Activated B cell treated with CpG ODN at 0.5 μM for 24 hours (primary cell): ENCODE data around the gene ITM2B. TPM values are rescaled to one million over a fixed set of nuclear protein-coding genes. Genes with fewer than 3 reads are reported as not detected.

Experiments
- ATAC-seq: fragments of 200-7000 bp; cut with Tn5 transposase; one replicate; pipeline ENCODE4 v1.10.0; 2021; ENCODE audit warnings: low read depth, mild to moderate bottlenecking, moderate library complexity
- CTCF ChIA-PET: fragments of 350-600 bp; sonication (Branson Sonifier 250); formaldehyde crosslinking; loops from one replicate; lab custom pipeline; 2021; ENCODE audit warnings: antibody characterized with exemption; lab: Charles Lee
- POLR2A ChIA-PET: fragments of 350-600 bp; sonication (Branson Sonifier 250); formaldehyde crosslinking; loops from one replicate; lab custom pipeline; 2021; ENCODE audit warnings: antibody characterized with exemption; lab: Charles Lee
- DNase-seq: peaks from one replicate; pipeline ENCODE4 v3.0.0; 2022
- H3K27ac Mint-ChIP-seq: one replicate; pipeline ENCODE4 v1.8.0; 2020; ENCODE audit warnings: mixed read lengths
- H3K27me3 Mint-ChIP-seq: one replicate; pipeline ENCODE4 v1.8.0; 2021; ENCODE audit warnings: mixed read lengths
- H3K36me3 Mint-ChIP-seq: one replicate; pipeline ENCODE4 v1.8.0; 2021; ENCODE audit warnings: low read depth, mixed read lengths
- H3K4me1 Mint-ChIP-seq: one replicate; pipeline ENCODE4 v1.8.0; 2021; ENCODE audit warnings: mixed read lengths
- H3K4me3 Mint-ChIP-seq: one replicate; pipeline ENCODE4 v1.8.0; 2020; ENCODE audit warnings: mild to moderate bottlenecking, mixed read lengths
- H3K9me3 Mint-ChIP-seq: one replicate; pipeline ENCODE4 v1.8.0; 2020; ENCODE audit warnings: mixed read lengths
- CTCF ChIP-seq: fragments of 200-600 bp; IDR thresholded peaks from one replicate; pipeline ENCODE4 v1.8.0; 2022; ENCODE audit warnings: antibody characterized with exemption, mild to moderate bottlenecking
- intact Hi-C: fragments of 100-400 bp; cut with micrococcal nuclease; formaldehyde crosslinking; loops from one replicate; pipeline ENCODE4 v1.15.1; 2024
- total RNA-seq: library from RNA; stranded (reverse); gene quantifications from 2 replicates; pipeline ENCODE4 v1.2.3, GENCODE V29; 2022

Gene ITM2B
- total RNA-seq, 1 donor from 2014 or later = 102 TPM

GRCh38 chr13:48303359-48304142 is 70.5 kb downstream of the ITM2B start, which contains the start of gene RB1:
Gene RB1, plus strand, starts transcription at chr13:48303751. Its CDS starts 162 bp downstream, at chr13:48303913.
- DNase-seq (peak; percentile 90), ATAC-seq (peak; percentile 71)
- TF ChIP-seq CTCF = no peak
- H3K4me1 Mint-ChIP-seq = peaks cover 39% of the 10 kb centered on the region
- H3K4me3 Mint-ChIP-seq = peak within 1 kb of the TSS; percentile 99
- H3K27me3 Mint-ChIP-seq = no peaks in the 10 kb centered on the region
- H3K9me3 Mint-ChIP-seq = no peaks in the 10 kb centered on the region
- H3K27ac Mint-ChIP-seq = peak within 1 kb of the TSS; percentile 100
- intact Hi-C loops = loop anchor here (1.0 to 10.0 kb wide), 20 partner anchors 16 to 1921 kb away; partner anchors contain the start of genes CAB39L, KPNA3, MED4 and RCBTB2
- ChIA-PET CTCF (interaction anchor here (1.4 to 1.9 kb wide), 2 partner anchors 31 to 177 kb away, joined by 5 to 6 read pairs; no protein-coding TSS in a partner anchor), POLR2A (interaction anchor here (0.7 to 5.5 kb wide), 25 partner anchors 10 to 278 kb away, joined by 3 to 55 read pairs (median 7); partner anchors contain the start of genes ITM2B, MED4 and NUDT15)
- H3K36me3 Mint-ChIP-seq = peaks cover 35% of the 10 kb centered on the region

DNA sequence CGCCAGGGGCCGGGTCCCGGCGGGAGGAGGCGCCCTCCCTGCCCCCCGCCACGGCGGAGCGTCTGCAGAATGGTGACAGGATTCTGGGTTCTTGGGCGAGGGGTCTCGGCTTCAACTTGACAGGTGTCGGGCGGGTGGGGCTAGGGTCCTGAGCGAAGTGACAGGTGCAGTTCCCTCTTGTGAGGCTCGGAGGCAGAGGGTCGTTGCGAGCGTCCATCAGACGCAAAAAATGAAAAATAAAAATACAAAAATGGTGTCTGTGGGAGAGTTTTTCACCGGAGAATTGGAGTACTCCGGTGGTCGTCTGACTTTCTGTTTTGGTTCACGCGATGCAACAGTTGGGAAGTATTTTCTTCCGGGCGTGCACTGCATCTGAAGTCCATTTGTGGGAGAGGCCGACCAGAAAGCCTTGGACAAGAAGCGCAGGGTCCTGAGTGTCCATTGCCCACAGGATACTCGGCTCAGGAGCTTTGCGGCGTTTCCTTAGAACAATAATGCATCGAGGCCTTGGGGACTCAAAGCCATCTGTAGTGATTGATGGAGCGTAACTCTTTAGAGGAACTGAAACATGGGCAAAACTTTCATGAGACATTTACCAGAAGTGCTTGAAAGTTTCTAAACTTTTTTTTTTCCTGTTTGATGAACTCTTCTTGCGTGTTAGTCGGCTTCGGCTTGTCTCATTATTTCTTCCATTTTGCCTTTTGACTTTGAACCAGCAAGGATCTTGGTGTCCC is 71.3 kb downstream of the ITM2B start:
- H3K4me1 Mint-ChIP-seq = peaks cover 41% of the 10 kb centered on the region
- TF ChIP-seq CTCF = no peak
- POLR2A ChIA-PET = interaction anchor here (0.6 to 5.5 kb wide), 30 partner anchors 10 to 1489 kb away, joined by 3 to 55 read pairs (median 6); partner anchors contain the start of genes FNDC3A, ITM2B, KPNA3 and MED4
- H3K9me3 Mint-ChIP-seq = no peaks in the 10 kb centered on the region
- peak overlapping the region; percentile 99 for H3K4me3 Mint-ChIP-seq
- peaks cover 41% of the 10 kb centered on the region for H3K36me3 Mint-ChIP-seq
- H3K27ac Mint-ChIP-seq = peak overlapping the region; percentile 100
- ATAC-seq (peak; percentile 75), DNase-seq (peak; percentile 59)
- H3K27me3 Mint-ChIP-seq = no peaks in the 10 kb centered on the region
- intact Hi-C loops = loop anchor here (1.0 to 10.0 kb wide), 17 partner anchors 15 to 1922 kb away; partner anchors contain the start of genes CAB39L, KPNA3, MED4 and SETDB2
- CTCF ChIA-PET = interaction anchor here (1.4 to 1.9 kb wide), 2 partner anchors 30 to 177 kb away, joined by 5 to 6 read pairs; no protein-coding TSS in a partner anchor

GRCh38 chr13:48311223-48311622 is 78.2 kb downstream of the ITM2B start:
- Mint-ChIP-seq H3K4me3 (no peak overlapping the region), H3K27me3 (no peaks in the 10 kb centered on the region), H3K27ac (no peak overlapping the region), H3K9me3 (peaks cover 3% of the 10 kb centered on the region), H3K36me3 (peaks cover 67% of the 10 kb centered on the region), H3K4me1 (peaks cover 60% of the 10 kb centered on the region)
- TF ChIP-seq CTCF = no peak
- ChIA-PET CTCF (no interaction called here), POLR2A (interaction anchor here (0.6 to 2.7 kb wide), 3 partner anchors 8 to 57 kb away, joined by 3 to 15 read pairs (median 6); no protein-coding TSS in a partner anchor)
- ATAC-seq (no peak), DNase-seq (no peak)
- intact Hi-C loops = no loop called here

- Mint-ChIP-seq H3K27me3 (no peaks in the 10 kb centered on the region), H3K27ac (no peak overlapping the region), H3K9me3 (peaks cover 3% of the 10 kb centered on the region), H3K36me3 (peaks cover 72% of the 10 kb centered on the region), H3K4me3 (no peak overlapping the region), H3K4me1 (peaks cover 63% of the 10 kb centered on the region)
- ChIA-PET POLR2A (interaction anchor here (5.4 kb wide), 1 partner anchor 10 kb away, joined by 55 read pairs; the partner anchor contains the start of gene RB1), CTCF (interaction anchor here (1.1 kb wide), 1 partner anchor 264 kb away, joined by 4 read pairs; no protein-coding TSS in a partner anchor)
- ATAC-seq (no peak), DNase-seq (no peak)
- intact Hi-C loops = loop anchor here (5.0 kb wide), 2 partner anchors 84 to 189 kb away; partner anchors contain the start of gene ITM2B
- no peak for TF ChIP-seq CTCF
Measured at GRCh38 chr13:48315969-48316650, 83.1 kb downstream of the ITM2B start.
